HG02678 (cell line): Measurements from ENCODE around the gene PIGO.

Experiments used
- ATAC-seq: cut with Tn5 transposase; IDR thresholded peaks from one replicate; pipeline ENCODE4 v1.9.1; 2021; ENCODE audit warnings: mild to moderate bottlenecking, moderate library complexity; ENCODE audit not compliant: unreplicated experiment

Gene PIGO

GRCh38 chr9:35096035-35096849 lies at the start of gene PIGO:
Gene PIGO, minus strand, starts transcription at chr9:35096591. Its CDS starts 1,026 bp downstream, at chr9:35095565.
- peak; percentile 90 for ATAC-seq

DNA sequence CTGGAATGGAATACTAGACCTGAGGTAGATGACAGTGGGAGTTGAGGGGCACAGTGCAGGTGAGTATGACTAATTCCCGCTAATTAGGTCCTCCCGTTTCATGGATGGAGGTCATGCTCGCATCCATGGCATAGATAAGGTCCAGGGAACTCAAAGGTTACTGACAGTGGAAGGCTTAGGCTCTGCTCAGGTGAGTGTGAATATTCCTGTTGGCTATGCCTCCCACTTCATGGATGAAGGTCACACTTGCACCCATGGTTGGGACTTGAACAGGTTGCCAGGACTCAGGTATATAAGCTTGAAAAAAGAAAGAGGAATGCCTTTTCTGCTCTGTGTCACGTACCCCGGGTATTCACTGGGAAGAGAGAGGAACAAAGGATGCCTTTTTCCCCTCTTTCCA lies 45.6 kb upstream of the PIGO start:
- no peak for ATAC-seq

DNA sequence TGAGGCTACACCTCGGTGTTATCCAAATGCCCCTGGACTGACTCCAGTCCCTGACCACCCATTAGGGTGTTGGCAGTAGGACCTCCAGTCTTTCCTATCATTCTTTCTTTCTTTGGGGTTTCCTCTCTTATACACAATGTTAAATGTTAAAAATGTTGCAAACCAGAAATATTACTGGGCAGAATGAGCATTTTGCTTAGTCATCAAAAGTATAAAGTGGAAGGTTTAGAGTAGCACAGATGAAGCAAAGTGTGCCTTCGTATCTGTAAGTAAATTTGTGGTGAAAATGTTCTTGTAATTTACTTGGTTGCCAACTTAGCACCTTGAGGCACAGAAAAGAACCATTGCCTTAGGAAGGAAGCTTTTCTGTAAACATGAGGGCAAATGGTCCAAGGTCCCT lies 43.7 kb upstream of the PIGO start:
- no peak for ATAC-seq

DNA sequence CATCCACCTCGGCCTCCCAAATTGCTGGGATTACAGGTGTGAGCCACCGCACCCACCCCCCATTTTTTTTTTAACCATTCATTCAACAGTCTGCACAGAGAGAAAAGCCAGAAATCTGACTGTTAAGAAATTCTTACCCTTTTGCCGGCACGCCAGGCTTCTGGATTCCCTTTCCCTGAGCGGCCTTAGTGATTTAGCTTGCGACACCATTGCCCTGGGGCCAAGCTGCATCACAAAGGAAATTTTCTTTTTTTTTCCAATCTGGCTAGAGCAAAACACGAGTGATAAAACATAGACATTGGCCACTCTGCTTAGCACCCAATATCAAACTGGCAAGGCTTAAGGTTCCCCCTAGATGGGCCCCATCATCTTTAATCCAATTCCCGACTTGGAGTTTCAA lies 40.5 kb upstream of the PIGO start:
- ATAC-seq, result no peak

DNA sequence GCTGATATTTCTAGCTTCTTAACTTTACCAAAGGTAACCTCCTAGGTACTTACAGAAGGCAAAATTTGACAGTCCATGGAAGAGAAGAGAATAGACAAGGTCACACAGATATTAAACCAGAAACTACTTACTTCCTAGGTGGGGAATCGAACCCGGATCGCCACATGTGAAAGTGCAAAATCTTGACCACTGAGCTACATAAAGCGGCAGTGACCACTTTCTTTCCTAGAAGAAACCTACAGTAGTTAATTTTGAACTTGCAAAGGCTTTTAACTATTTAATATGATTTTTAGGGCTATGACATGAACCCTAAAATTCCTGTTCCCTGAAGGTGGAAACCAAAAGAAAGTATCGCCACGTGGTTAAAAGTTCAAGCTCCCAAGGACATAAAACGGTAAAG lies 39.6 kb upstream of the PIGO start:
- no peak for ATAC-seq

GRCh38 chr9:35134920-35135319 lies 38.5 kb upstream of the PIGO start:
- ATAC-seq, result no peak

DNA sequence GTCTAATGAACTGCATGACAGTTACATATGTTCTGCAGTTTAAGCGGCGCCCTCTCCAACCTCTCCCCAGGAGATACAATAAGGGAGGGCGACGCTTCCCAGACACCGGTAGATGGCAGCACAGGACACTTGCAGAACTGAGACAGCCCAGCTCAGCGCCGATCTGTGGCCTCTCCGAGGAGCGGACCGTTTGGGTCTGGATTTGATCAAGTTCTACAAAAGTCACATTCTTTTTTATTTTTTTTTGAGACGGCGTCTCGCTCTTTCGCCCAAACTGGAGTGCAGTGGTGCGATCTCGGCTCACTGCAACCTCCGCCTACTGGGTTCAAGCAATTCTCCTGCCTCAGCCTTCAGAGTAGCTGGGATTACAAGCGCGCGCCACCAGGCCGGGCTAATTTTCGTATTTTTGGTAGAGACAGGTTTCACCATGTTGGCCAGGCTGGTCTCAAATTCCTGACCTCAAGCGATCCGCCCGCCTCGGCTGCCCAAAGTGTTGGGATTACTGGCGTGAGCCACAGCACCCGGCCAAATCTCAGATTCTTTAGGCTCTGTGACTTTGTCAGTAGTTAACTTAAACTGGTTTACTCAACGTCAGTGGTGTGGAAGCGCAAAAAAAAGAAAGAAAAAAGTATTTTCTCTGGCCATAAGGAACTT lies 20.6 kb upstream of the PIGO start:
- peak; percentile 53 for ATAC-seq

- ATAC-seq, result no peak
Observed at GRCh38 chr9:35116539-35116897, 20.1 kb upstream of the PIGO start.

DNA sequence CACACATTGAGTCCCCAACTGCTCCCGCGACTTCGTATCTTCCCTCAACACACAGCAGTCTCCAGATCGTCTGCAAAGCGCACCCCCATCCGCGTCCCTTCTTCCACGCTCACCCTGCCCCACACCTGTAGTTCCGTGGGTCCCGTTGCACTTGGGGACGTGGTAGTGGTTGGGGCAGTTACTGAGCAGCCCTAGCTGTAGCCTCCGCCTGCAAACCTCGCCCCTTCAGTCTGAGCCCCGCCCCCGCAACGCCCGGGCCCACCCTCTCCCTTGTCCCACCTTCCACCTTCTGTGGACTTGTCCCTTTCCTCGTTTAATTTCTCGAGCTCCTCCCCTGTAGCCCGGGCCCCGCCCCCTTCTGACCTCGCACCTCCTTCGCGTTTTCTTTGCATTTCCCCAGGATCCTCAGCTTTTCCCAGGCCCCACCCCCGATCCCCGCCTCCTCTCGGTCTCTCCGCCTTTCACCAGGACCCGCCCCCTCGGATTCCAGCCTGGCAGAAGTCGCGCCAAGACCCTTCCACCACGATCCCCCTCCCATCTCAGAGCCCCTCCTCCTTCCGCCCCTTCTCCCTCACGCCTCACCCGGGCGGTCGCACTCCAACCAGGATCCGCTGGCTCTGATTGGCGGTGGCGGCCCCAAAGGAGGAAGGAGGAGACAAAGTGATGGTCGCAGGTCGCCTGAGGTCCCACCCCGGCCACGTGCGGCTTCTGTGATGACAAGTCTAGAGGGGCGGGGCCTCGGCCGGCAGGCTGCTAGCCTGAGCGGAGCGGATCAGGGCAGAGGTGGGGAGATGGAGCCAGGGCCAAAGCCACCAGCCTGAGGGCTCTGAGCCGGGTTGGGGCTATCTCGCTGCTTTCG lies 19.5 kb upstream of the PIGO start, which contains the start of gene ATOSB:
ATOSB (minus strand) TSS at position 183 of the 859 bp plus-strand sequence. CDS start 7,588 bp downstream, outside the sequence.
- ATAC-seq, result peak; percentile 57

GRCh38 chr9:35114840-35115628 lies 18.6 kb upstream of the PIGO start:
- ATAC-seq, result no peak

DNA sequence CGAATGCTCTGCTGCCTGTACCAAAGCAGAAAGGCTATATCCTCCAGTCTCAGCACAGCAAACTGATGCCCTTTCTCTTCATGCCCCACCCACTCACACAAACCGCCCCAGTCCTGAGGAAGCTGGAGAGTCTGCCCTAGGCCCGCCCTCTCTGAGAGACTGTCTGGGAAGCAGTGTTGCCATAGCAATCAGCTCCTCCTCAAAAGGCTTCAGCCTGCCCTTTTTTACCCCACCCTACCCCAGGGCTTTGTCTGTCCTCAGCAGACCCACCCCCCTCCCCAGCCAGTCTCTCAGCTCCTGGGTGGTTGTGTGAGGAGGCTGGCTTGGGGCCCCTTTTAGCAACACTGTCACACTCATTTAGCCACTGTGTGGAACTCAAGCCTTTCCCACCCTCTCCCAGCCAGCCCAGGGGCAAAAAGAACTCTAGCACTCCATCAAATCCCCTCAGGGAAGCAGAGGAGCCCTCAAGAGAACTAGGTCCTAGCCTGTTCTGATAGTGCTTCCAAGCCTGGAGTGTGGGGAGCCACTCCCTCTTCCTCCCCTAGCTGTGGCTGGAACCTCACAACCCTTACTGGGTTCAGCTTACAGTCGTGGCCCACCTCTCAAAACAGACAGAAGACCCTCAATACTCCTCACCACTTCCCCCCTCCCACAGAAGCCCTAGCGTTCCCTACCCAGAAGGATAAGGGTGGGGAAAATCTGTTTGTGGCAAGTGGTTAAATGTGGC lies 17.9 kb upstream of the PIGO start:
- no peak for ATAC-seq

GRCh38 chr9:35112257-35113020 lies 16.0 kb upstream of the PIGO start:
- ATAC-seq, result no peak

DNA sequence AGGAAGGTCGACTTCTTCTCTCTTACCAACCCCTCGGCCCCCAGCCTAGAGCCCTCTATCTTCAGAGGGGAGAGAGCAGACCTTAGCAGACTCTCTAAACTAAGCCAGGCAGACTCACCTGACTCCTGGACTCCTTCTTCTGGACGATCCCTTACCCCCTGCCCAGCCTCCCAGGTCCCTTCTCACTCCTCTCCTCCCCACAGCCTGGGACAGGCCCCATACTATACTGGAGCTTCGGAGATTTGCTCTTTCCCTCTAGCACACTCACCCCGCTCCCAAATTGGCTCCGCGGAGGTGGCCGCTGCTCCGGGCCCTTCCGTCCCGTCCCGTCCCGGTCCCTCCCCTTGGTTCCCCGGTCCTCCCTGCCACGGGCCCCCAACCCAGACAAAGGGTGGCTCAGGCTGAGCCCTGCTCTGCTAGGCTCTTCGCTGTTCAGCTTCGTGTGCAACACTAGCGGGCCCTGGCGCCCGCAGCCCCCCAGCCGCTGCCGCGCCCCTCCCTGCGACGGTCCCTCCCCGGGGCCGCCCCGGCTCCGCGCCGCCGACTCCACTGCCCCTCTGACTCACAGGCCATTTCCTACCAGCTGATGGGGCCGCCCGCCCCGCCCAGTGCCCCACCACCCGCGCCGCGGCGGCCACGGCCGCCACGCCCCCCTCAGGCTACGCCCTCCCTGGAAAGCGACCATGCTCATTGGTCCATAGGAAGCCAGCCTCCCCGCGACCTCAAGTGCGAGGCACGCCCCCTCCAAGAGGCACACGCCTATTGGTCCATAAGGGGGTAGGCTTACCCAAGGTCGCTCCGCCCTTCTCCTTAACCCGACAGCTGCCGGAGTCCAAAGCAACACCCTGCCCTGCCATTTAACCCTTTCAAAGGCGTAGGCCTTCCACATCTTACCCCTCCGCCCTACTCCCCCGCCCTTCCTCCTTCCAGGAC lies 14.9 kb upstream of the PIGO start:
- peak; percentile 78 for ATAC-seq

DNA sequence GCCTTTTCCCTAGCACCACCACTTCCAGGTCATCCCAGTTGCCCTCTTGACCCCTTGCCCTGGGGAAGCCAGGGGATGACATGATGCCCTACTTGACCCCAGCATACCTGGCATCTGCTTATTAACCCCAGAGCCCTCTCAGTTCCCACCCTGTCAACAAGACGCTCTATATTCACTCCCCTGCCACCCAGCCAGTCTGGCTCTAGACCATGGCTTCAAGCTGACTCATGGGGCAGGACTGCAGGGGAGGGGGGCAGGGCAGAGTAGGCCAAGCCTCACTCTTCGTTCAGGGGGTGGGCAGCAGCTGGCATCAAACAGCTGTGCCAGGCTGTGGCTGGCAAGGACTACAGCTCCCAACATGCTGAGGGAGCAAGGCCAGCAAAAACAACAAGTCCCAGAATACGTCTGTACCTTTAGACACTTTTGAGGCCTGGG lies 14.0 kb upstream of the PIGO start:
- no peak for ATAC-seq

DNA sequence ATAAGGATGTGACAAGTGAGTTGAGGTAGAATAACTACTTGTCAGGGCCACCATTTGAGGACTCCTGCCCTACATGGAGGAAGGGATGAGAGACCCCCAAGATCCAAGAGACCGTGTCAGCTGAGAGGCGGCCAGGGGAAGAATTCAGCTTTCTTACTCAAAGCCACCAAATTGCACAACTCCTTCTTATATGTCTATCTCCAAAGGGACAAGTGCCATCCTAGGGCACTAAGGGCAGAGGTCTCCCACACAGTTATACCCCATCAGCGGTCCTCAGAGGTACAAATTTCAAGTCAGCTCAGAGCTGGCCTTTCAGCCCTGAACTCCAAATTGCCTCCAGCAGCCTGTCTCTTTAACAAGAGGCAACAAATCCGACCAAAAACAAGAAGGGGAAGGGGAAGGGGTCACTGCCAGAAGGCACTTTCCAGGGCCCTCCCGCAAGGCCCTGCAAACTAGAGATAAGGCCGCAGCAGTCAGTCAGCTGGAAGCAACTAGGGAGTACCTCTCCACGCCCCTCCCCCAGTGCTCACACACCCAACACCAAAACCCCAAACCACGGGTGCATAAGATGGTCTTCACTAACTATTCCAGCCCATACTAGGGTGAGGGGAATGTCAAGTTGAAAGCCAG lies 12.7 kb upstream of the PIGO start:
- no peak for ATAC-seq

- no peak for ATAC-seq
Observed at GRCh38 chr9:35108461-35108860, 12.1 kb upstream of the PIGO start.
